ENCODE measurements around the gene HLA-DMA. TPM values are rescaled to one million over a fixed set of nuclear protein-coding genes. Genes with fewer than 3 reads are reported as not detected.
A peak's percentile ranks its signal among the peaks of the same experiment; 100 is the strongest.
"Not testable (repeated sequence)": the region's sequence is repeated elsewhere in the genome, so short reads cannot be mapped to it uniquely, and the experiment has no call there.

The HLA-DMA gene
- total RNA-seq, 5 donors from 2014 or later (not counting 1 experiment from before 2014, with no cell fraction given) = 22.3 to 37.8 (median 27.5) TPM

DNA sequence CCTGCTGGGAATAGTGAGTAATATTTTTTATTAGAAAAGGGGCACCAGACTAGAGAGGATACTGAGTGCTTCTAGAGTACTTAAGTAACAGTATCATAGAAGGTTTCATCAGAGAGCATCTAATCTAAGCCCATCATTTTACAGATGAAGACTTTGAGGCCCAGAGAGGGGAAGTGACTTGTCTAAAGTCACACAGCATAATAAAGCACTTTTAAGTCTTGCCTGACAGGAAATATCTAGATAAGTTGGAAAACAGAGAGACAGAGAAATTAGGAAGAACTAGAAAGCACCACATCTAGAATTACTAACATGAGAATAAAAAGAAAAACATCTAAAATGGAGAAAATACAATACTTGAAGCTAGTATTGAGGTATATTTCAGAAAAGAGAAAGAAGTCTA lies 6.0 kb downstream of the HLA-DMA start:
- H3K36me3 Mint-ChIP-seq = no peaks in the 10 kb centered on the region
- no peaks in the 10 kb centered on the region for H3K27me3 Mint-ChIP-seq
- Histone ChIP-seq H3K9me3 (no peaks in the 10 kb centered on the region), H3K4me3 (ENCODE audit: control insufficient read depth in 1 of 2, extremely low read depth in 1 of 2, low read length in 1 of 2) (no peak overlapping the region), H3K27me3 (replicated peaks in 1 of 2; ENCODE audit: control insufficient read depth in 2 of 2, extremely low read depth in 1 of 2, insufficient read depth in 2 of 2, low read length in 1 of 2) (no peaks in the 10 kb centered on the region), H3K4me1 (ENCODE audit: control insufficient read depth in 1 of 2, extremely low read depth in 1 of 2, insufficient read depth in 2 of 2, low read length in 2 of 2) (peaks cover 32 to 54% of the 10 kb centered on the region in 2 experiments), H3K27ac (ENCODE audit: low read length) (no peak overlapping the region), H3K36me3 (ENCODE audit: control insufficient read depth in 2 of 2, extremely low read depth in 1 of 2, insufficient read depth in 1 of 2, low read length in 1 of 2) (no peaks in the 10 kb centered on the region)
- ATAC-seq (replicated peaks in 1 of 4) (no peak), DNase-seq (no peak)
- POLR2A ChIA-PET = interaction anchor here in 1 of 2 donors (1.5 kb wide), 1 partner anchor 25 kb away, joined by 3 read pairs; no protein-coding TSS in a partner anchor
- H3K4me1 Mint-ChIP-seq = peaks cover 49 to 76% (median 52%) of the 10 kb centered on the region in 3 donors
- H3K9me3 Mint-ChIP-seq = no peaks in the 10 kb centered on the region
- CTCF ChIA-PET = interaction anchor here in 1 of 2 donors (0.7 to 1.8 kb wide), 3 partner anchors 13 to 25 kb away, joined by 3 to 15 read pairs (median 3); no protein-coding TSS in a partner anchor
- H3K4me3 Mint-ChIP-seq = no peak overlapping the region
- peak overlapping the region; percentile 11 to 56 for H3K27ac Mint-ChIP-seq

DNA sequence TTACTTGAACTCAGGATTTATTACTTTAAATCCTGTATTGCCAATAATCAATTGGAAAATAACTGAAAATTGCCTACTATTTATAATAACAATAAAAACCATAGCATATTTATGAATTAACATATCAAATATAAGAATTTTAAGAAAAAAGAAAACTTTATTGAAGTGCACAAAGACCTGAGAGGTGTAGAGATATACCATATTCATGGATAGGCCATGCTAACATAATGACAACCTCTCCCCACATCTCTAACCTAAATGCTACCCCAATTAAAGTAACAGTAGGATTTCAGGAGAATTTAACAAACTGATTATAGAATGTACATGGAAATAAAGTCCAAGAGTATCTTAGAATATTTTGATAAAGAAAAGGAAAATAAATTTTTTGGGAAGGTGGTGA lies 6.9 kb downstream of the HLA-DMA start:
- ATAC-seq (replicated peaks in 1 of 4) (no peak), DNase-seq (no peak)
- ChIA-PET CTCF (no interaction called here), POLR2A (no interaction called here)
- Mint-ChIP-seq H3K4me1 (peaks cover 58 to 85% (median 61%) of the 10 kb centered on the region in 3 donors), H3K36me3 (no peaks in the 10 kb centered on the region), H3K27me3 (no peaks in the 10 kb centered on the region), H3K27ac (peak overlapping the region; percentile 97 to 99), H3K9me3 (no peaks in the 10 kb centered on the region), H3K4me3 (peak overlapping the region in 1 of 3 donors; percentile 76)
- no peaks in the 10 kb centered on the region for H3K27me3 ChIP-seq (replicated peaks in 1 of 2; ENCODE audit: control insufficient read depth in 2 of 2, extremely low read depth in 1 of 2, insufficient read depth in 2 of 2, low read length in 1 of 2)
- H3K27ac ChIP-seq (ENCODE audit: low read length) = peak overlapping the region; percentile 20
- H3K4me3 ChIP-seq (ENCODE audit: control insufficient read depth in 1 of 2, extremely low read depth in 1 of 2, low read length in 1 of 2) = no peak overlapping the region
- H3K4me1 ChIP-seq (ENCODE audit: control insufficient read depth in 1 of 2, extremely low read depth in 1 of 2, insufficient read depth in 2 of 2, low read length in 2 of 2) = peaks cover 39 to 60% of the 10 kb centered on the region in 2 experiments
- H3K36me3 ChIP-seq (ENCODE audit: control insufficient read depth in 2 of 2, extremely low read depth in 1 of 2, insufficient read depth in 1 of 2, low read length in 1 of 2) = no peaks in the 10 kb centered on the region
- H3K9me3 ChIP-seq = no peaks in the 10 kb centered on the region

DNA sequence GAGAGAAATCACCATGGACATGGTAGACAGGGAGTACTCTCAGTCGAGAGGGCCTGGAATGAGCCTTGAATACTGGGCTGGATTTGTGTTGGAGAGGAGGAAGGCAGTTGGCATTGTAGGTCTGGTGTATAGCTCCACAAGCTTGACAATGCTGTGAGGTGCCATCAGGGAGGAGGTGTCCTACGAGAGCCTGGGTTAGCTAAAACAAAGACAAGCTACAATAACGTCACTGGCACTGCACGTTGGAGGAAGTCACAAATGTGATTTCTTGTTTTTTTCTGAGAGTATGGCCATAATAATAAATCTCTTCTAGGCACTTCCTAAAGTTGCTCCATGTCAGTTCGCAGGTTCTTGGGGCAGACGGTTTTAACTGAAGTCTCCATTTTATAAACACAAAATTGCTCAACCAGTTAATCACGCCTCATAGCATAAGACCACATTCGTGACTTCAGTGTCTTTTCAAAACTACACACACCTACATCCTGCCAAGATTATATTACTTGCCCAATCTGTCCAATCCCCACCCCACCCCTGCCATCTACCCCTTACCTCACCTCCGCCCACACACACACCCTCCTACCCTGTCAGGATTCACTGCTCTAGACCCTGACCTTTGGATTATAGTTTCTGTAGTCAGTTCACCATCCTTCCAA lies 7.7 kb downstream of the HLA-DMA start:
- WGBS (ENCODE audit: insufficient coverage) = 60% methylated on average over 8 of the region's 9 CpGs
- no peak for ATAC-seq (replicated peaks in 1 of 4)

DNA sequence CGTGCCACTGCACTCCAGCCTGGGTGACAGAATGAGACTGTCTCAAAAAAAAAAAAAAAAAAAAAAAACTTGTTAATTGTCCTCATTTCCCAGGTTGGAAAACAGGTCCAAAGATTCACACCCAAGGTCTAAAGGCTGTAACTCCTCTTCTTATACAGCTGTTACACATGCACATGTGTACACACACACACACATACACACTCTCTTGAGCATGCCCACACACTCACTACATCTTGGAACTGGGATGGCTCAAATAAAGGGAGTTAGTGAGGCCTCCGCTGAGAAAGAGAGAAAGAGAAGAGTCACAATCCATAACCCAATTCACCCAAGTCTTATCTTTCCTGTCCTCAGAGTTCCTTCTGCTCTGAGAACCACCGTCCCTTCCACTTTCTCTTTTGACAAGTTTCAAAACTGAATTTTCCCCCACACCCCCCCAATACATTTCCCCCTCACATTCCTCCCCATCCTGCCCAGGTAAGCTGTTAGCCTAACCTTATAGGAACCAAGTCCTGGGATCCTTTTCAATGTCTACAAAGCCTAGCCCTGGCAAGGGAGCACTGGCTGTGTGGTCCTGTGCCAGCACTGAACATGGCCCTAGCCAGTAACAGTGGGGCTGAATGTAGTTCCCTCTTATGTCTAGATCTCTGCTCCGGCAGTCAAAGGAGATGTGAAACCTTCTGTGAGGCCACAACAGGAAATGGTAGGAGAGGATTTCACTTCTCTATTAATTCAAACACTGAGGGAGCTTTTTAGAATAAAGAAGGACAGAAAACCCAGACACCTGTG lies 8.8 kb downstream of the HLA-DMA start:
- WGBS (ENCODE audit: insufficient coverage) = 0% methylated on average over 1 of the region's 4 CpGs
- H3K4me3 Mint-ChIP-seq = peak overlapping the region; percentile 76 to 78 (median 76)
- DNase-seq (peak in 27 of 35 experiments; percentile 15 to 67 (median 29)), ATAC-seq (replicated peaks in 1 of 4) (peak; percentile 48 to 63 (median 53))
- H3K9me3 Mint-ChIP-seq = no peaks in the 10 kb centered on the region
- H3K27ac Mint-ChIP-seq = peak overlapping the region; percentile 97 to 99
- Histone ChIP-seq H3K27ac (ENCODE audit: low read length) (peak overlapping the region; percentile 81), H3K4me1 (ENCODE audit: control insufficient read depth in 1 of 2, extremely low read depth in 1 of 2, insufficient read depth in 2 of 2, low read length in 2 of 2) (peaks cover 52 to 59% of the 10 kb centered on the region in 2 experiments), H3K27me3 (replicated peaks in 1 of 2; ENCODE audit: control insufficient read depth in 2 of 2, extremely low read depth in 1 of 2, insufficient read depth in 2 of 2, low read length in 1 of 2) (no peaks in the 10 kb centered on the region), H3K4me3 (ENCODE audit: control insufficient read depth in 1 of 2, extremely low read depth in 1 of 2, low read length in 1 of 2) (peak overlapping the region; percentile 13 to 40), H3K36me3 (ENCODE audit: control insufficient read depth in 2 of 2, extremely low read depth in 1 of 2, insufficient read depth in 1 of 2, low read length in 1 of 2) (no peaks in the 10 kb centered on the region), H3K9me3 (no peaks in the 10 kb centered on the region)
- no peaks in the 10 kb centered on the region for H3K36me3 Mint-ChIP-seq
- ChIA-PET CTCF (interaction anchor here (0.6 to 3.4 kb wide), 9 partner anchors 9 to 607 kb away, joined by 3 to 24 read pairs (median 8); partner anchors contain the start of genes HLA-DMA (in 1 of the 2) and HLA-DQB1 (in 1 of the 2)), POLR2A (interaction anchor here (0.6 to 2.0 kb wide), 5 partner anchors 28 to 402 kb away, joined by 5 to 12 read pairs (median 6); no protein-coding TSS in a partner anchor)
- H3K4me1 Mint-ChIP-seq = peaks cover 61 to 83% (median 62%) of the 10 kb centered on the region in 3 donors
- no peaks in the 10 kb centered on the region for H3K27me3 Mint-ChIP-seq

More for the DNA sequence above, 7.7 kb downstream of the HLA-DMA start:
- Histone ChIP-seq H3K27ac (ENCODE audit: low read length) (peak overlapping the region; percentile 81), H3K9me3 (no peaks in the 10 kb centered on the region), H3K27me3 (replicated peaks in 1 of 2; ENCODE audit: control insufficient read depth in 2 of 2, extremely low read depth in 1 of 2, insufficient read depth in 2 of 2, low read length in 1 of 2) (no peaks in the 10 kb centered on the region), H3K4me3 (ENCODE audit: control insufficient read depth in 1 of 2, extremely low read depth in 1 of 2, low read length in 1 of 2) (no peak overlapping the region), H3K4me1 (ENCODE audit: control insufficient read depth in 1 of 2, extremely low read depth in 1 of 2, insufficient read depth in 2 of 2, low read length in 2 of 2) (peaks cover 47 to 60% of the 10 kb centered on the region in 2 experiments), H3K36me3 (ENCODE audit: control insufficient read depth in 2 of 2, extremely low read depth in 1 of 2, insufficient read depth in 1 of 2, low read length in 1 of 2) (no peaks in the 10 kb centered on the region)
- no peaks in the 10 kb centered on the region for H3K36me3 Mint-ChIP-seq
- H3K9me3 Mint-ChIP-seq = no peaks in the 10 kb centered on the region
- POLR2A ChIA-PET = interaction anchor here (1.2 to 2.0 kb wide), 2 partner anchors 26 to 27 kb away, joined by 5 to 12 read pairs; no protein-coding TSS in a partner anchor
- H3K27ac Mint-ChIP-seq = peak overlapping the region; percentile 97 to 99
- H3K27me3 Mint-ChIP-seq = no peaks in the 10 kb centered on the region
- DNase-seq = peak in 12 of 35 experiments; percentile 12 to 45 (median 26)
- H3K4me3 Mint-ChIP-seq = peak overlapping the region in 1 of 3 donors; percentile 76
- peaks cover 63 to 87% (median 67%) of the 10 kb centered on the region in 3 donors for H3K4me1 Mint-ChIP-seq
- CTCF ChIA-PET = interaction anchor here in 1 of 2 donors (0.6 to 3.4 kb wide), 8 partner anchors 8 to 279 kb away, joined by 3 to 24 read pairs (median 8); partner anchors contain the start of genes HLA-DMA, HLA-DQB1 and TAP2

DNA sequence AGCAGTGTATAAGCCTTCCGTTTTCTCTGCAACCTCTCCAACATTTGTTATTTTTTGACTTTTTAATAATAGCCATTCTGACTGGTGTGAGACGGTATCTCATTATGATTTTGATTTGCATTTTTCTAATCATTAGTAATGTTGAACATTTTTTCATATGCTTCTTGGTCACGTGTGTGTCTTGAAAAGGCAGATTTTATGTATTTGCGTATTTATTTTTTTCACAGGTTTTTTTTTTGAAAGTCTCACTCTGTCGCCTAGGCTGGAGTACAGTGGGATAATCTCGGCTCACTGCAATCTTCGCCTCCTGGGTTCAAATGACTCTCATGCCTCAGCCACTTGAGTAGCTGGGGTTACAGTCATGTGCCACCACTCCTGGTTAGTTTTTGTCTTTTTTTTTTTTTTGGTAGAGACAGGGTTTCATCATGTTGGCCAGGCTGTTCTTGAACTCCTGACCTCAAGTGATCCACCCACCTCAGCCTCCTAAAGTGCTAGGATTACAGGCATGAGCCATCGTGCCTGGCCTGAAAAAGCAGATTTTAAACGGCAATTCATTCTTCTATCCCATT lies 10.3 kb downstream of the HLA-DMA start:
- not testable (repeated sequence) for H3K27me3 Mint-ChIP-seq; H3K27ac ChIP-seq (ENCODE audit: low read length); H3K4me3 ChIP-seq (ENCODE audit: control insufficient read depth in 1 of 2, extremely low read depth in 1 of 2, low read length in 1 of 2); ATAC-seq (replicated peaks in 1 of 4); DNase-seq; H3K36me3 ChIP-seq (ENCODE audit: control insufficient read depth in 2 of 2, extremely low read depth in 1 of 2, insufficient read depth in 1 of 2, low read length in 1 of 2); H3K27me3 ChIP-seq (replicated peaks in 1 of 2; ENCODE audit: control insufficient read depth in 2 of 2, extremely low read depth in 1 of 2, insufficient read depth in 2 of 2, low read length in 1 of 2); H3K36me3 Mint-ChIP-seq; H3K9me3 Mint-ChIP-seq; H3K9me3 ChIP-seq
- peaks cover 52 to 60% of the 10 kb centered on the region in 2 experiments for H3K4me1 ChIP-seq (ENCODE audit: control insufficient read depth in 1 of 2, extremely low read depth in 1 of 2, insufficient read depth in 2 of 2, low read length in 2 of 2)
- ChIA-PET CTCF (interaction anchor here in 1 of 2 donors (0.9 to 3.4 kb wide), 9 partner anchors 9 to 45 kb away, joined by 3 to 33 read pairs (median 11); partner anchors contain the start of genes BRD2 and HLA-DMA), POLR2A (interaction anchor here (0.6 to 2.0 kb wide), 6 partner anchors 10 to 69 kb away, joined by 3 to 7 read pairs (median 5); partner anchors contain the start of gene HLA-DMA (in 1 of the 2))
- Mint-ChIP-seq H3K4me3 (peak overlapping the region in 2 of 3 donors; percentile 22 to 76), H3K27ac (peak overlapping the region; percentile 56 to 99), H3K4me1 (peaks cover 60 to 81% (median 62%) of the 10 kb centered on the region in 3 donors)
- WGBS (ENCODE audit: insufficient coverage) = 100% methylated on average over 5 of the region's 9 CpGs
